ENCODE results near the gene PEAR1.

Gene PEAR1

GRCh38 chr1:156893048-156893953 lies at the start of gene PEAR1:
TSS of gene PEAR1 (plus strand) at chr1:156893718. CDS start at chr1:156903927, 10,209 bp downstream.
- Histone ChIP-seq H3K9me3 (ENCODE audit: control insufficient read depth, low read length) (no peaks in the 10 kb centered on the region), H3K4me2 (ENCODE audit: low read length) (peak within 1 kb of the TSS; percentile 24), H3K79me2 (no peaks in the 10 kb centered on the region), H2AFZ (no peak within 1 kb of the TSS), H3K27ac (peak within 1 kb of the TSS; percentile 59), H3K36me3 (ENCODE audit: control insufficient read depth, insufficient read depth, low read length) (no peaks in the 10 kb centered on the region), H3K4me1 (no peaks in the 10 kb centered on the region), H3K4me3 (ENCODE audit: low read depth, low read length) (peak within 1 kb of the TSS; percentile 40), H3K27me3 (ENCODE audit: control insufficient read depth, insufficient read depth, low read length) (no peaks in the 10 kb centered on the region), H3K9ac (no peak within 1 kb of the TSS)
- TF ChIP-seq CTCF (IDR thresholded peaks at IDR 0.05): no peak

GRCh38 chr1:156844102-156844501 lies 49.4 kb upstream of the PEAR1 start:
- Histone ChIP-seq H3K27me3 (ENCODE audit: control insufficient read depth, insufficient read depth, low read length) (no peaks in the 10 kb centered on the region), H3K4me3 (ENCODE audit: low read depth, low read length) (no peak overlapping the region), H3K79me2 (no peaks in the 10 kb centered on the region), H3K9me3 (ENCODE audit: control insufficient read depth, low read length) (no peaks in the 10 kb centered on the region), H3K36me3 (ENCODE audit: control insufficient read depth, insufficient read depth, low read length) (no peaks in the 10 kb centered on the region), H3K9ac (no peak overlapping the region), H3K4me2 (ENCODE audit: low read length) (no peak overlapping the region), H3K27ac (no peak overlapping the region), H3K4me1 (no peaks in the 10 kb centered on the region), H2AFZ (no peak overlapping the region)
- TF ChIP-seq CTCF (IDR thresholded peaks at IDR 0.05): no peak

- Histone ChIP-seq H2AFZ (no peak overlapping the region), H3K27ac (no peak overlapping the region), H3K4me2 (ENCODE audit: low read length) (no peak overlapping the region), H3K27me3 (ENCODE audit: control insufficient read depth, insufficient read depth, low read length) (no peaks in the 10 kb centered on the region), H3K79me2 (no peaks in the 10 kb centered on the region), H3K4me1 (no peaks in the 10 kb centered on the region), H3K4me3 (ENCODE audit: low read depth, low read length) (no peak overlapping the region), H3K9me3 (ENCODE audit: control insufficient read depth, low read length) (no peaks in the 10 kb centered on the region), H3K36me3 (ENCODE audit: control insufficient read depth, insufficient read depth, low read length) (no peaks in the 10 kb centered on the region), H3K9ac (no peak overlapping the region)
- no peak for TF ChIP-seq CTCF (IDR thresholded peaks at IDR 0.05)
Measured at GRCh38 chr1:156844638-156845037, 48.9 kb upstream of the PEAR1 start.

GRCh38 chr1:156845055-156845952 lies 48.2 kb upstream of the PEAR1 start:
- no peak overlapping the region for H3K4me3 ChIP-seq (ENCODE audit: low read depth, low read length)
- TF ChIP-seq CTCF (IDR thresholded peaks at IDR 0.05): no peak
- H3K27me3 ChIP-seq (ENCODE audit: control insufficient read depth, insufficient read depth, low read length): no peaks in the 10 kb centered on the region

More at GRCh38 chr1:156845055-156845952, 48.2 kb upstream of the PEAR1 start:
- Histone ChIP-seq H3K79me2 (no peaks in the 10 kb centered on the region), H3K4me2 (ENCODE audit: low read length) (no peak overlapping the region), H3K9me3 (ENCODE audit: control insufficient read depth, low read length) (no peaks in the 10 kb centered on the region), H3K9ac (no peak overlapping the region), H3K27ac (no peak overlapping the region), H3K36me3 (ENCODE audit: control insufficient read depth, insufficient read depth, low read length) (no peaks in the 10 kb centered on the region), H3K4me1 (no peaks in the 10 kb centered on the region), H2AFZ (no peak overlapping the region)

Data from parathyroid adenoma (tissue), 2 donors.